Heart left ventricle (tissue), 13 donors: ENCODE data around the gene RPL32.

Source experiments
- POLR2A ChIP-seq, 2 donors: fragments of 450-650 bp; IDR thresholded peaks; one replicate each; pipeline ENCODE4 v1.6.1; 2017; ENCODE audit warnings: antibody characterized with exemption in 2 of 2, mild to moderate bottlenecking in 2 of 2, moderate library complexity in 2 of 2
- TF ChIP-seq, protein P1 (sequence below), 12 donors: fragments of 200-600 bp; sonication (generic) in 4 of 12; IDR thresholded peaks; one replicate each; pipeline versions ENCODE4 v1.5.0 to v1.8.0; 2018 to 2022; ENCODE audit warnings: antibody characterized with exemption in 12 of 12, mild to moderate bottlenecking in 5 of 12
- donor health status: ischemic (EF 13 %, LVEDD 7.1; RV severe dilation, severe dysfunction).
- donor health status: DM: no; HTN: yes; CAD: no.
- donor health status: DM: no; HTN: no; CAD: no.
- donor health status: ischemic (EF 25% LVEDD 6.9; RV normal size, moderate dysfunction).
- donor health status: ischemic (EF 25% LVEDD 5.7; RV mildly dilated, moderate dysfunction).
- donor health status: ischemic (EF 35%, LVEDD 5.7; RV mildly dilated, moderate dysfunction).
- donor health status: nonischemic (EF 11% LVEDD 7.7; RV severe dilation, severe dysfunction).
- donor health status: DM: yes; HTN: yes; CAD: no.
- donor health status: PGD.
- donor health status: ischemic (EF 29% LVEDD 5.4; RV normal size, mild dysfunction).
- donor health status: nonischemic (EF 23%, LVEDD 6.1; RV moderate dilation, normal function).

DNA sequence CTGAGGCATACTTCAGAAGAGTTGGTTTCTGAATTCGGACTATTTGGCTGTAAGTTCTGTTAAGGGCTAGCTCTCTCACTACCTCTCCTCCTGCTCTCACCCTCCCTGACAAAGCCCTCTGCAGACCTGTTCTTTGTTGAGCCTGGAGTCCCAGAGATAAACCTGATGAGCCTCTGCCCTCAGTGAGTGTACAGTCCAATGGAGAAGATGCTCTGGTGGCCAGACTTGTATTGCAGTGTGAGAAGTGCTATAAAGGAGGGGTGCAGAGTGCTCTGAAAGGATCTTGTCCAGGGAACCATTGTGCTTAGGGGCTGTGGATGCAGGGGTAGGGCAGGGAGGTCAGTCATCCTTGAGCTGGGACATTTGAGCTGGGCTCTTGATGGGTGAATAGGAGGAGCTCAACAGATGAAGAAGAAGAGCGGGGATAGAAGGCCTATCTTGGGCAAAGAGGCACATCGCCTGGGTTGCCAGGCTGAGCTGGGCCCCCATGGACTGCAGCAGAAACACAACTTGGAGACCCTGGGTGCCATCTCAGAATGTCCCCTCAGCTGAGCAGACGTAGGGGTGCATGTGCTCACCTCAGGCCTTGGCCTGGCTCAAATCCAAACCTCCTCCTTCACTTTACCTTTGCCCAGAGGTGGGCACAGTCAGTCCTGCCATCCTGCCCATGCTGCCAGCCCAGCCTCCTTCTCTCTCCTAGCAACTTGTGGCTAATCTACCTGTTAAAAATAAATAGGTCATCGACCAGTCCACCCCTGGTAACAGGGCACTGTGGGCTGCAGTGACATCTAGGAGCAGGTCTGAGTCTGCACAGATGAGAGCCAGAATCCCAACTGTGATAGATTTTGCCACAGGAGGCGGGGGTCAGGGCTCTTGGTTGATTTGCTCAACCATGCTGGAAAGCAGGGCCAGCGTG is 41.6 kb downstream of the RPL32 start:
- TF ChIP-seq, protein P1, sequence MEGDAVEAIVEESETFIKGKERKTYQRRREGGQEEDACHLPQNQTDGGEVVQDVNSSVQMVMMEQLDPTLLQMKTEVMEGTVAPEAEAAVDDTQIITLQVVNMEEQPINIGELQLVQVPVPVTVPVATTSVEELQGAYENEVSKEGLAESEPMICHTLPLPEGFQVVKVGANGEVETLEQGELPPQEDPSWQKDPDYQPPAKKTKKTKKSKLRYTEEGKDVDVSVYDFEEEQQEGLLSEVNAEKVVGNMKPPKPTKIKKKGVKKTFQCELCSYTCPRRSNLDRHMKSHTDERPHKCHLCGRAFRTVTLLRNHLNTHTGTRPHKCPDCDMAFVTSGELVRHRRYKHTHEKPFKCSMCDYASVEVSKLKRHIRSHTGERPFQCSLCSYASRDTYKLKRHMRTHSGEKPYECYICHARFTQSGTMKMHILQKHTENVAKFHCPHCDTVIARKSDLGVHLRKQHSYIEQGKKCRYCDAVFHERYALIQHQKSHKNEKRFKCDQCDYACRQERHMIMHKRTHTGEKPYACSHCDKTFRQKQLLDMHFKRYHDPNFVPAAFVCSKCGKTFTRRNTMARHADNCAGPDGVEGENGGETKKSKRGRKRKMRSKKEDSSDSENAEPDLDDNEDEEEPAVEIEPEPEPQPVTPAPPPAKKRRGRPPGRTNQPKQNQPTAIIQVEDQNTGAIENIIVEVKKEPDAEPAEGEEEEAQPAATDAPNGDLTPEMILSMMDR (IDR thresholded peaks at IDR 0.05), result no peak
- no peak for TF ChIP-seq POLR2A (IDR thresholded peaks at IDR 0.05)
